GM23338 (cell line): ENCODE measurements around the gene DLGAP4. TPM values are rescaled to one million over a fixed set of nuclear protein-coding genes. Genes with fewer than 3 reads are reported as not detected.

Experiments used
- ATAC-seq: fragments of 200-7000 bp; cut with Tn5 transposase; 3 replicates; pipeline ENCODE4 v1.9.1; 2020
- DNase-seq: peaks from one replicate; pipeline ENCODE4 v3.0.0-alpha.2; 2015; ENCODE audit warnings: low spot score
- H2AFZ ChIP-seq: fragments of 200-600 bp; sonication (generic); 2 replicates; pipeline ENCODE4 v1.8.0; 2016; ENCODE audit warnings: antibody characterized with exemption, mild to moderate bottlenecking, moderate library complexity
- H3F3A ChIP-seq: fragments of 200-600 bp; sonication (generic); replicated peaks from 2 replicates; pipeline ENCODE4 v1.8.0; 2017; ENCODE audit warnings: antibody characterized with exemption, mixed run types, low read depth
- H3K27ac ChIP-seq: fragments of 200-600 bp; sonication (generic); 2 replicates; pipeline ENCODE4 v1.6.1; 2016; ENCODE audit warnings: low read depth
- H3K27me3 ChIP-seq: fragments of 200-600 bp; sonication (generic); 2 replicates; pipeline ENCODE4 v1.8.0; 2016; ENCODE audit warnings: mild to moderate bottlenecking, mixed run types, moderate library complexity; ENCODE audit not compliant: insufficient read depth
- H3K36me3 ChIP-seq: fragments of 200-600 bp; sonication (generic); 2 replicates; pipeline ENCODE4 v1.8.0; 2016; ENCODE audit warnings: mild to moderate bottlenecking; ENCODE audit not compliant: insufficient read depth
- H3K4me1 ChIP-seq: fragments of 200-600 bp; sonication (generic); 2 replicates; pipeline ENCODE4 v1.8.0; 2016; ENCODE audit warnings: mild to moderate bottlenecking, moderate library complexity; ENCODE audit not compliant: insufficient read depth
- H3K4me2 ChIP-seq: fragments of 200-600 bp; sonication (generic); 2 replicates; pipeline ENCODE4 v1.7.1; 2017; ENCODE audit warnings: mixed run types
- H3K4me3 ChIP-seq: fragments of 200-600 bp; sonication (generic); 2 replicates; pipeline ENCODE4 v1.6.1; 2016; ENCODE audit warnings: mixed run types
- H3K79me2 ChIP-seq: fragments of 200-600 bp; sonication (generic); replicated peaks from 2 replicates; pipeline ENCODE4 v1.8.0; 2017; ENCODE audit warnings: mild to moderate bottlenecking; ENCODE audit not compliant: insufficient read depth
- H3K9me2 ChIP-seq: fragments of 200-600 bp; sonication (generic); 2 replicates; pipeline ENCODE4 v1.8.0; 2017; ENCODE audit not compliant: insufficient read depth
- H4K20me1 ChIP-seq: fragments of 200-600 bp; sonication (generic); replicated peaks from 2 replicates; pipeline ENCODE4 v1.8.0; 2017; ENCODE audit warnings: mild to moderate bottlenecking; ENCODE audit not compliant: insufficient read depth
- H3K27ac Mint-ChIP-seq: 2 replicates; pipeline ENCODE4 v1.8.0; 2020; ENCODE audit warnings: inconsistent platforms, mild to moderate bottlenecking, moderate library complexity, mixed read lengths
- H3K27me3 Mint-ChIP-seq: 3 replicates; pipeline ENCODE4 v1.8.0; 2022; ENCODE audit warnings: low read depth, mild to moderate bottlenecking, moderate library complexity, mixed read lengths, inconsistent platforms; ENCODE audit not compliant: insufficient read depth, poor library complexity
- H3K36me3 Mint-ChIP-seq: 3 replicates; pipeline ENCODE4 v1.8.0; 2021; ENCODE audit warnings: low read depth, mild to moderate bottlenecking, inconsistent platforms, moderate library complexity, mixed read lengths
- H3K4me1 Mint-ChIP-seq: 3 replicates; pipeline ENCODE4 v1.8.0; 2020; ENCODE audit warnings: mild to moderate bottlenecking, inconsistent platforms, mixed read lengths
- H3K4me3 Mint-ChIP-seq: 3 replicates; pipeline ENCODE4 v1.8.0; 2021; ENCODE audit warnings: moderate library complexity, mild to moderate bottlenecking, inconsistent platforms, mixed read lengths
- H3K9me3 Mint-ChIP-seq: 3 replicates; pipeline ENCODE4 v1.8.0; 2020; ENCODE audit warnings: moderate library complexity, mild to moderate bottlenecking, inconsistent platforms, mixed read lengths
- CREB1 ChIP-seq: fragments of 250-450 bp; sonication (Bioruptor Pico); IDR thresholded peaks from 2 replicates; pipeline ENCODE4 v1.5.0; 2020; ENCODE audit warnings: low read depth, mild to moderate bottlenecking, moderate library complexity
- EZH2 ChIP-seq: fragments of 200-600 bp; sonication (generic); IDR thresholded peaks from one replicate; pipeline ENCODE4 v1.8.0; 2017; ENCODE audit warnings: antibody characterized with exemption, mild to moderate bottlenecking, low read depth; ENCODE audit not compliant: unreplicated experiment
- EZH2phosphoT487 ChIP-seq: fragments of 200-600 bp; sonication (generic); IDR thresholded peaks from one replicate; pipeline ENCODE4 v1.8.1; 2018; ENCODE audit warnings: antibody characterized with exemption; ENCODE audit not compliant: unreplicated experiment
- NANOG ChIP-seq: IDR thresholded peaks from 2 replicates; pipeline ENCODE4 v1.6.1; 2016; ENCODE audit warnings: antibody characterized with exemption, borderline replicate concordance
- POLR2AphosphoS5 ChIP-seq: IDR thresholded peaks from 2 replicates; pipeline ENCODE4 v1.6.1; 2016; ENCODE audit warnings: antibody characterized with exemption, low read depth
- STAT1 ChIP-seq: IDR thresholded peaks from one replicate; pipeline ENCODE4 v1.6.1; 2016; ENCODE audit warnings: antibody characterized with exemption; ENCODE audit not compliant: unreplicated experiment
- ZNF114 ChIP-seq: fragments of 250-450 bp; sonication (Bioruptor Pico); IDR thresholded peaks from 2 replicates; pipeline ENCODE4 v1.5.0; 2020; ENCODE audit warnings: mild to moderate bottlenecking, moderate library complexity
- ZNF331 ChIP-seq: fragments of 250-450 bp; sonication (Bioruptor Pico); IDR thresholded peaks from 2 replicates; pipeline ENCODE4 v1.5.0; 2020; ENCODE audit warnings: low read depth, mild to moderate bottlenecking, moderate library complexity
- polyA plus RNA-seq: library from polyadenylated mRNA; unstranded; fragments of >200 nt; fragmentation: Nextera tagmentation; extraction: Ambion mirVana; gene quantifications from 2 replicates; pipeline ENCODE4 v1.2.1, GENCODE V29; 2016
- total RNA-seq: library from RNA; depleted of rRNA; stranded (reverse); fragments of >200 nt; shearing (Covaris generic); gene quantifications from 2 replicates; pipeline ENCODE4 v1.2.3, GENCODE V29; 2014
- TF ChIP-seq, protein P1 (sequence below): fragments of 250-450 bp; sonication (Bioruptor Pico); IDR thresholded peaks from 2 replicates; pipeline ENCODE4 v1.5.0; 2020; ENCODE audit warnings: mild to moderate bottlenecking, moderate library complexity
- TF ChIP-seq, protein P2 (sequence below): IDR thresholded peaks from 2 replicates; pipeline ENCODE4 v1.6.1; 2016; ENCODE audit warnings: antibody characterized with exemption
- TF ChIP-seq, protein P3 (sequence below): IDR thresholded peaks from one replicate; pipeline ENCODE4 v1.6.1; 2018; ENCODE audit warnings: antibody characterized with exemption; ENCODE audit not compliant: unreplicated experiment
- TF ChIP-seq, protein P4 (sequence below), 2 experiments: fragments of 200-600 bp in 1 of 2; sonication (generic) in 1 of 2; conservative IDR thresholded peaks; 2 replicates each; pipeline versions ENCODE4 v1.5.1 to v1.6.1; 2016 to 2017; ENCODE audit warnings: antibody characterized with exemption in 2 of 2, low read depth in 2 of 2, mild to moderate bottlenecking in 2 of 2, moderate library complexity in 1 of 2

DLGAP4 gene
- total and polyA plus RNA-seq, 2 experiments from 2014 or later, result 46.1 to 52.2 TPM

DNA sequence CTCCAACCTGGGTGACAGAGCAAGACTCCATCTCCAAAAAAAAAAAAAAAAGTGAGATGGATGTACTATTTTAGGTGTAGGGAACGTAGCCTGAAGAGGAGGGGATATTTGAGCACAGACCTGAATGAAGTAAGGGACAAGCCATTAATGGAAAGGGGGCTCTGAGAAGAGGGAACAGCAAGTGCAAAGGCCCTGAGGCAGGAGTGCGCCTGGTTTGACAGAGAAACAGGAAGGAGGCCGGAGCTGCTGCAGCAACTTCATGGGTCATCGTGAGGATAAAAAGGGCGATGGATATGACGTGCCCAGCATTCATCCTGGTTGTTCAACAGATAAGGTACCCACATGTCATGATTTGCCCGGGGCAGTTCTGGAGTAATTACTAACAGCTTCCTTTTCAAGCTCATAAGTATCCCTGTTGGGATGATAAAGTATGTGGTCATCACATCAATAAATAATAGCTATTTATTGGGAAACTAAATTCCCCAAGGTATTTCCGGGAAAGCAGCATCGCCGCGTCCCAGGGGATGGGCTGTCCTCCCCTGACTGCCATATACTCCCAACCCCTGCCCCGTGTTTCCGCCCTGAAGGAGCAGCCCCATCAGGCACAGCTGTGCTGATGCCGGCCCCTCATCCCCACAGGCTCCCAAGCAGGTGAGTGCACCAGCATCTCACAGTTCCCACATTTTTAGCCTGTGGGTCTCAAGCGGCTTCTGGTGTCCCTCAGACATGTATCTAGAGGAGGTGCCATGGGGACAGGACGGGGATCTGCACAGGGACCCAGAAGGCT lies 43.4 kb downstream of the DLGAP4 start (continued):
- TF ChIP-seq, protein P1, sequence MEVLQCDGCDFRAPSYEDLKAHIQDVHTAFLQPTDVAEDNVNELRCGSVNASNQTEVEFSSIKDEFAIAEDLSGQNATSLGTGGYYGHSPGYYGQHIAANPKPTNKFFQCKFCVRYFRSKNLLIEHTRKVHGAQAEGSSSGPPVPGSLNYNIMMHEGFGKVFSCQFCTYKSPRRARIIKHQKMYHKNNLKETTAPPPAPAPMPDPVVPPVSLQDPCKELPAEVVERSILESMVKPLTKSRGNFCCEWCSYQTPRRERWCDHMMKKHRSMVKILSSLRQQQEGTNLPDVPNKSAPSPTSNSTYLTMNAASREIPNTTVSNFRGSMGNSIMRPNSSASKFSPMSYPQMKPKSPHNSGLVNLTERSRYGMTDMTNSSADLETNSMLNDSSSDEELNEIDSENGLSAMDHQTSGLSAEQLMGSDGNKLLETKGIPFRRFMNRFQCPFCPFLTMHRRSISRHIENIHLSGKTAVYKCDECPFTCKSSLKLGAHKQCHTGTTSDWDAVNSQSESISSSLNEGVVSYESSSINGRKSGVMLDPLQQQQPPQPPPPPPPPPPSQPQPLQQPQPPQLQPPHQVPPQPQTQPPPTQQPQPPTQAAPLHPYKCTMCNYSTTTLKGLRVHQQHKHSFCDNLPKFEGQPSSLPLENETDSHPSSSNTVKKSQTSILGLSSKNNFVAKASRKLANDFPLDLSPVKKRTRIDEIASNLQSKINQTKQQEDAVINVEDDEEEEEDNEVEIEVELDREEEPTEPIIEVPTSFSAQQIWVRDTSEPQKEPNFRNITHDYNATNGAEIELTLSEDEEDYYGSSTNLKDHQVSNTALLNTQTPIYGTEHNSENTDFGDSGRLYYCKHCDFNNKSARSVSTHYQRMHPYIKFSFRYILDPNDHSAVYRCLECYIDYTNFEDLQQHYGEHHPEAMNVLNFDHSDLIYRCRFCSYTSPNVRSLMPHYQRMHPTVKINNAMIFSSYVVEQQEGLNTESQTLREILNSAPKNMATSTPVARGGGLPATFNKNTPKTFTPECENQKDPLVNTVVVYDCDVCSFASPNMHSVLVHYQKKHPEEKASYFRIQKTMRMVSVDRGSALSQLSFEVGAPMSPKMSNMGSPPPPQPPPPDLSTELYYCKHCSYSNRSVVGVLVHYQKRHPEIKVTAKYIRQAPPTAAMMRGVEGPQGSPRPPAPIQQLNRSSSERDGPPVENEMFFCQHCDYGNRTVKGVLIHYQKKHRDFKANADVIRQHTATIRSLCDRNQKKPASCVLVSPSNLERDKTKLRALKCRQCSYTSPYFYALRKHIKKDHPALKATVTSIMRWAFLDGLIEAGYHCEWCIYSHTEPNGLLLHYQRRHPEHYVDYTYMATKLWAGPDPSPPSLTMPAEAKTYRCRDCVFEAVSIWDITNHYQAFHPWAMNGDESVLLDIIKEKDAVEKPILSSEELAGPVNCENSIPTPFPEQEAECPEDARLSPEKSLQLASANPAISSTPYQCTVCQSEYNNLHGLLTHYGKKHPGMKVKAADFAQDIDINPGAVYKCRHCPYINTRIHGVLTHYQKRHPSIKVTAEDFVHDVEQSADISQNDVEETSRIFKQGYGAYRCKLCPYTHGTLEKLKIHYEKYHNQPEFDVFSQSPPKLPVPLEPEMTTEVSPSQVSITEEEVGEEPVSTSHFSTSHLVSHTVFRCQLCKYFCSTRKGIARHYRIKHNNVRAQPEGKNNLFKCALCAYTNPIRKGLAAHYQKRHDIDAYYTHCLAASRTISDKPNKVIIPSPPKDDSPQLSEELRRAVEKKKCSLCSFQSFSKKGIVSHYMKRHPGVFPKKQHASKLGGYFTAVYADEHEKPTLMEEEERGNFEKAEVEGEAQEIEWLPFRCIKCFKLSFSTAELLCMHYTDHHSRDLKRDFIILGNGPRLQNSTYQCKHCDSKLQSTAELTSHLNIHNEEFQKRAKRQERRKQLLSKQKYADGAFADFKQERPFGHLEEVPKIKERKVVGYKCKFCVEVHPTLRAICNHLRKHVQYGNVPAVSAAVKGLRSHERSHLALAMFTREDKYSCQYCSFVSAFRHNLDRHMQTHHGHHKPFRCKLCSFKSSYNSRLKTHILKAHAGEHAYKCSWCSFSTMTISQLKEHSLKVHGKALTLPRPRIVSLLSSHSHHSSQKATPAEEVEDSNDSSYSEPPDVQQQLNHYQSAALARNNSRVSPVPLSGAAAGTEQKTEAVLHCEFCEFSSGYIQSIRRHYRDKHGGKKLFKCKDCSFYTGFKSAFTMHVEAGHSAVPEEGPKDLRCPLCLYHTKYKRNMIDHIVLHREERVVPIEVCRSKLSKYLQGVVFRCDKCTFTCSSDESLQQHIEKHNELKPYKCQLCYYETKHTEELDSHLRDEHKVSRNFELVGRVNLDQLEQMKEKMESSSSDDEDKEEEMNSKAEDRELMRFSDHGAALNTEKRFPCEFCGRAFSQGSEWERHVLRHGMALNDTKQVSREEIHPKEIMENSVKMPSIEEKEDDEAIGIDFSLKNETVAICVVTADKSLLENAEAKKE (CRISPR knock-in tag), result no peak
- TF ChIP-seq NANOG, result no peak
- no peak for TF ChIP-seq EZH2

DNA sequence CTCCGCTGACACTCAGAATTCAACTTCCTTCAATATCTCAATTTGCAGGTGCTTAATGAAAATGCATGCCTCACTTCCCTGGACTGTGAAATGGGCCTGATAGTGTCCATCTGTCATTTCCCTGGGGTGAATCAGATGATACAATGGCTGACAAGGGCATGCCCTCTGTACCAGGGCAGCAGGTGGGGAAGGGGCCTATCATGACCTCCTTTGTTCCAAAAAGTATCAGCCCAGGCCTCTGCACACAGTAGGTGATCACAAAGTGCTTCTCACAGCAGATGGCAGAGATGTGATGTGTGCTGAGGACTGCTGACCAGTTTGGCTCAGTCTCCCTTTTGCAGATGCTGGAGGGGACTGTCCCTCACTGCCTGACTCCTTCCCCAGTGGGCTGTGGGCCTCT lies 44.3 kb downstream of the DLGAP4 start:
- H3K4me1 ChIP-seq, result no peaks in the 10 kb centered on the region
- H2AFZ ChIP-seq, result no peak overlapping the region
- H3K27me3 ChIP-seq, result no peaks in the 10 kb centered on the region
- H3K36me3 ChIP-seq, result no peaks in the 10 kb centered on the region
- H3K9me2 ChIP-seq, result no peaks in the 10 kb centered on the region
- no peaks in the 10 kb centered on the region for H3K79me2 ChIP-seq
- no peaks in the 10 kb centered on the region; the same call in 2 of the 3 replicates for H3K9me3 Mint-ChIP-seq
- no peaks in the 10 kb centered on the region for H3K36me3 Mint-ChIP-seq
- ATAC-seq (no peak), DNase-seq (no peak)
- H3K4me1 Mint-ChIP-seq, result peaks cover 14% of the 10 kb centered on the region
- peaks cover 3% of the 10 kb centered on the region; the same call in 1 of the 2 replicates for H4K20me1 ChIP-seq
- H3K27ac ChIP-seq, result no peak overlapping the region
- no peak overlapping the region for H3K4me2 ChIP-seq
- no peak overlapping the region for H3K27ac Mint-ChIP-seq
- no peaks in the 10 kb centered on the region for H3F3A ChIP-seq
- H3K4me3 ChIP-seq, result no peak overlapping the region
- no peak overlapping the region for H3K4me3 Mint-ChIP-seq
- peaks cover 15% of the 10 kb centered on the region for H3K27me3 Mint-ChIP-seq
- TF ChIP-seq EZH2, result no peak
- TF ChIP-seq CREB1 (CRISPR knock-in tag), result no peak
- TF ChIP-seq, protein P2, sequence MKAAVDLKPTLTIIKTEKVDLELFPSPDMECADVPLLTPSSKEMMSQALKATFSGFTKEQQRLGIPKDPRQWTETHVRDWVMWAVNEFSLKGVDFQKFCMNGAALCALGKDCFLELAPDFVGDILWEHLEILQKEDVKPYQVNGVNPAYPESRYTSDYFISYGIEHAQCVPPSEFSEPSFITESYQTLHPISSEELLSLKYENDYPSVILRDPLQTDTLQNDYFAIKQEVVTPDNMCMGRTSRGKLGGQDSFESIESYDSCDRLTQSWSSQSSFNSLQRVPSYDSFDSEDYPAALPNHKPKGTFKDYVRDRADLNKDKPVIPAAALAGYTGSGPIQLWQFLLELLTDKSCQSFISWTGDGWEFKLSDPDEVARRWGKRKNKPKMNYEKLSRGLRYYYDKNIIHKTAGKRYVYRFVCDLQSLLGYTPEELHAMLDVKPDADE, result no peak
- TF ChIP-seq, protein P3, sequence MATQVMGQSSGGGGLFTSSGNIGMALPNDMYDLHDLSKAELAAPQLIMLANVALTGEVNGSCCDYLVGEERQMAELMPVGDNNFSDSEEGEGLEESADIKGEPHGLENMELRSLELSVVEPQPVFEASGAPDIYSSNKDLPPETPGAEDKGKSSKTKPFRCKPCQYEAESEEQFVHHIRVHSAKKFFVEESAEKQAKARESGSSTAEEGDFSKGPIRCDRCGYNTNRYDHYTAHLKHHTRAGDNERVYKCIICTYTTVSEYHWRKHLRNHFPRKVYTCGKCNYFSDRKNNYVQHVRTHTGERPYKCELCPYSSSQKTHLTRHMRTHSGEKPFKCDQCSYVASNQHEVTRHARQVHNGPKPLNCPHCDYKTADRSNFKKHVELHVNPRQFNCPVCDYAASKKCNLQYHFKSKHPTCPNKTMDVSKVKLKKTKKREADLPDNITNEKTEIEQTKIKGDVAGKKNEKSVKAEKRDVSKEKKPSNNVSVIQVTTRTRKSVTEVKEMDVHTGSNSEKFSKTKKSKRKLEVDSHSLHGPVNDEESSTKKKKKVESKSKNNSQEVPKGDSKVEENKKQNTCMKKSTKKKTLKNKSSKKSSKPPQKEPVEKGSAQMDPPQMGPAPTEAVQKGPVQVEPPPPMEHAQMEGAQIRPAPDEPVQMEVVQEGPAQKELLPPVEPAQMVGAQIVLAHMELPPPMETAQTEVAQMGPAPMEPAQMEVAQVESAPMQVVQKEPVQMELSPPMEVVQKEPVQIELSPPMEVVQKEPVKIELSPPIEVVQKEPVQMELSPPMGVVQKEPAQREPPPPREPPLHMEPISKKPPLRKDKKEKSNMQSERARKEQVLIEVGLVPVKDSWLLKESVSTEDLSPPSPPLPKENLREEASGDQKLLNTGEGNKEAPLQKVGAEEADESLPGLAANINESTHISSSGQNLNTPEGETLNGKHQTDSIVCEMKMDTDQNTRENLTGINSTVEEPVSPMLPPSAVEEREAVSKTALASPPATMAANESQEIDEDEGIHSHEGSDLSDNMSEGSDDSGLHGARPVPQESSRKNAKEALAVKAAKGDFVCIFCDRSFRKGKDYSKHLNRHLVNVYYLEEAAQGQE, result no peak
- no peak for TF ChIP-seq ZNF114 (CRISPR knock-in tag)
- TF ChIP-seq, protein P4, sequence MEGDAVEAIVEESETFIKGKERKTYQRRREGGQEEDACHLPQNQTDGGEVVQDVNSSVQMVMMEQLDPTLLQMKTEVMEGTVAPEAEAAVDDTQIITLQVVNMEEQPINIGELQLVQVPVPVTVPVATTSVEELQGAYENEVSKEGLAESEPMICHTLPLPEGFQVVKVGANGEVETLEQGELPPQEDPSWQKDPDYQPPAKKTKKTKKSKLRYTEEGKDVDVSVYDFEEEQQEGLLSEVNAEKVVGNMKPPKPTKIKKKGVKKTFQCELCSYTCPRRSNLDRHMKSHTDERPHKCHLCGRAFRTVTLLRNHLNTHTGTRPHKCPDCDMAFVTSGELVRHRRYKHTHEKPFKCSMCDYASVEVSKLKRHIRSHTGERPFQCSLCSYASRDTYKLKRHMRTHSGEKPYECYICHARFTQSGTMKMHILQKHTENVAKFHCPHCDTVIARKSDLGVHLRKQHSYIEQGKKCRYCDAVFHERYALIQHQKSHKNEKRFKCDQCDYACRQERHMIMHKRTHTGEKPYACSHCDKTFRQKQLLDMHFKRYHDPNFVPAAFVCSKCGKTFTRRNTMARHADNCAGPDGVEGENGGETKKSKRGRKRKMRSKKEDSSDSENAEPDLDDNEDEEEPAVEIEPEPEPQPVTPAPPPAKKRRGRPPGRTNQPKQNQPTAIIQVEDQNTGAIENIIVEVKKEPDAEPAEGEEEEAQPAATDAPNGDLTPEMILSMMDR (conservative IDR thresholded peaks at IDR 0.05; ENCODE audit: low read depth in 2 of 2), result no peak
- TF ChIP-seq POLR2AphosphoS5, result no peak
- no peak for TF ChIP-seq STAT1
- no peak for TF ChIP-seq NANOG
- no peak for TF ChIP-seq EZH2phosphoT487
- TF ChIP-seq ZNF331 (CRISPR knock-in tag), result no peak
